ENCODE data around the gene CCL4. TPM values are rescaled to one million over a fixed set of nuclear protein-coding genes. Genes with fewer than 3 reads are reported as not detected.

Gene CCL4
- total RNA-seq, 1 donor, result 0.36 TPM

- TF ChIP-seq, protein P1, sequence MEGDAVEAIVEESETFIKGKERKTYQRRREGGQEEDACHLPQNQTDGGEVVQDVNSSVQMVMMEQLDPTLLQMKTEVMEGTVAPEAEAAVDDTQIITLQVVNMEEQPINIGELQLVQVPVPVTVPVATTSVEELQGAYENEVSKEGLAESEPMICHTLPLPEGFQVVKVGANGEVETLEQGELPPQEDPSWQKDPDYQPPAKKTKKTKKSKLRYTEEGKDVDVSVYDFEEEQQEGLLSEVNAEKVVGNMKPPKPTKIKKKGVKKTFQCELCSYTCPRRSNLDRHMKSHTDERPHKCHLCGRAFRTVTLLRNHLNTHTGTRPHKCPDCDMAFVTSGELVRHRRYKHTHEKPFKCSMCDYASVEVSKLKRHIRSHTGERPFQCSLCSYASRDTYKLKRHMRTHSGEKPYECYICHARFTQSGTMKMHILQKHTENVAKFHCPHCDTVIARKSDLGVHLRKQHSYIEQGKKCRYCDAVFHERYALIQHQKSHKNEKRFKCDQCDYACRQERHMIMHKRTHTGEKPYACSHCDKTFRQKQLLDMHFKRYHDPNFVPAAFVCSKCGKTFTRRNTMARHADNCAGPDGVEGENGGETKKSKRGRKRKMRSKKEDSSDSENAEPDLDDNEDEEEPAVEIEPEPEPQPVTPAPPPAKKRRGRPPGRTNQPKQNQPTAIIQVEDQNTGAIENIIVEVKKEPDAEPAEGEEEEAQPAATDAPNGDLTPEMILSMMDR (IDR thresholded peaks at IDR 0.05; ENCODE audit: extremely low read depth, low read depth, low read length), result no peak
- no peak for DNase-seq (ENCODE audit: insufficient read length, low spot score, missing footprints)
- Histone ChIP-seq H3K36me3 (ENCODE audit: insufficient read depth, low read length) (no peaks in the 10 kb centered on the region), H3K9me3 (ENCODE audit: low read depth, low read length) (no peaks in the 10 kb centered on the region), H2AFZ (ENCODE audit: low read length) (no peak overlapping the region), H3K4me1 (ENCODE audit: insufficient read depth, low read length) (no peaks in the 10 kb centered on the region), H3K79me2 (ENCODE audit: insufficient read depth, low read length) (no peaks in the 10 kb centered on the region), H3K27ac (ENCODE audit: low read depth, low read length) (no peak overlapping the region), H3K4me3 (ENCODE audit: insufficient read depth, low read length) (no peak overlapping the region), H3K27me3 (ENCODE audit: insufficient read depth, low read length) (no peaks in the 10 kb centered on the region), H3K4me2 (ENCODE audit: insufficient read depth, low read length) (no peak overlapping the region), H4K20me1 (ENCODE audit: insufficient read depth, low read length) (no peaks in the 10 kb centered on the region)
Observed at GRCh38 chr17:36059406-36059805, 44.2 kb upstream of the CCL4 start.

- Histone ChIP-seq H3K79me2 (ENCODE audit: insufficient read depth, low read length) (no peaks in the 10 kb centered on the region), H3K27ac (ENCODE audit: low read depth, low read length) (no peak overlapping the region), H3K4me2 (ENCODE audit: insufficient read depth, low read length) (no peak overlapping the region), H3K9me3 (ENCODE audit: low read depth, low read length) (no peaks in the 10 kb centered on the region), H3K27me3 (ENCODE audit: insufficient read depth, low read length) (no peaks in the 10 kb centered on the region), H3K4me1 (ENCODE audit: insufficient read depth, low read length) (no peaks in the 10 kb centered on the region), H2AFZ (ENCODE audit: low read length) (no peak overlapping the region), H3K4me3 (ENCODE audit: insufficient read depth, low read length) (no peak overlapping the region), H4K20me1 (ENCODE audit: insufficient read depth, low read length) (no peaks in the 10 kb centered on the region), H3K36me3 (ENCODE audit: insufficient read depth, low read length) (no peaks in the 10 kb centered on the region)
- DNase-seq (ENCODE audit: insufficient read length, low spot score, missing footprints), result no peak
- TF ChIP-seq, protein P1 (IDR thresholded peaks at IDR 0.05; ENCODE audit: extremely low read depth, low read depth, low read length), result no peak
Observed at GRCh38 chr17:36060816-36061215, 42.8 kb upstream of the CCL4 start.

- Histone ChIP-seq H3K79me2 (ENCODE audit: insufficient read depth, low read length) (no peaks in the 10 kb centered on the region), H3K4me3 (ENCODE audit: insufficient read depth, low read length) (no peak within 1 kb of the TSS), H3K27ac (ENCODE audit: low read depth, low read length) (no peak within 1 kb of the TSS), H3K9me3 (ENCODE audit: low read depth, low read length) (no peaks in the 10 kb centered on the region), H3K36me3 (ENCODE audit: insufficient read depth, low read length) (no peaks in the 10 kb centered on the region), H2AFZ (ENCODE audit: low read length) (no peak within 1 kb of the TSS), H3K4me2 (ENCODE audit: insufficient read depth, low read length) (no peak within 1 kb of the TSS), H3K27me3 (ENCODE audit: insufficient read depth, low read length) (no peaks in the 10 kb centered on the region), H3K4me1 (ENCODE audit: insufficient read depth, low read length) (no peaks in the 10 kb centered on the region), H4K20me1 (ENCODE audit: insufficient read depth, low read length) (no peaks in the 10 kb centered on the region)
- TF ChIP-seq, protein P1 (IDR thresholded peaks at IDR 0.05; ENCODE audit: extremely low read depth, low read depth, low read length), result no peak
- DNase-seq (ENCODE audit: insufficient read length, low spot score, missing footprints), result no peak
Observed at GRCh38 chr17:36063786-36064541, 39.7 kb upstream of the CCL4 start, which contains the start of gene CCL18. Gene CCL18, plus strand, starts transcription at chr17:36064272. Its CDS starts 71 bp downstream, at chr17:36064343.

DNA sequence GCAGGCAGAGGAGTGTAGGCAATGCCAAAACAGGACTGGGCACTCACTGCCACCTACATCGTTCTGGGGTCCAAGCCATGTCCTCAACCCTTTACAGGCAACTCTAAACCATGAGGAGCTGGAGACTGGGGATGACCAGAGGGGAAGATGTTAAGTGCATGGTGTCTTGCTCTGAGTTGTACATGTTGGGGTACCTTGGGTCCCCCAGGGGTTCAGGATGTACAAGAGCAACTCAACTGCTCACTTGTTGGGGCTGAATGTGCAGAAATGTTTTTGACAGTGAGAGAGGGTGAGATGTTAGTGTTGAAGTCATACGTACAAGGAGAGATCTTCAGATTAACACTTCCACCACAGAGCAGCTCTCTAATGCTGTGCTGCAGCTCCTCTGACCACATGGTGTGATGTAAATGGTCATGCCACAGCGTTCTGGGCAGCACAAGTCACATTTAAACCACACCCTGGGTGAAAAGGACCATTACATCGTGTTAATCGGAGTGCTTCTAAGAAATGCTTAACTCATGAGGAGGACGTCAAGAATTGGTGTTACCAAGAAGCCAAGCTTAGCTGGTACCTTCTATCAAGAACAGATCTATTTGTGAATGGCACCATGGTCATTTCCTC is 37.2 kb upstream of the CCL4 start:
- no peak overlapping the region for H2AFZ ChIP-seq (ENCODE audit: low read length)
- TF ChIP-seq, protein P1 (IDR thresholded peaks at IDR 0.05; ENCODE audit: extremely low read depth, low read depth, low read length), result no peak
- DNase-seq (ENCODE audit: insufficient read length, low spot score, missing footprints), result no peak
- H3K36me3 ChIP-seq (ENCODE audit: insufficient read depth, low read length), result no peaks in the 10 kb centered on the region
- H3K27ac ChIP-seq (ENCODE audit: low read depth, low read length), result no peak overlapping the region
- no peaks in the 10 kb centered on the region for H3K4me1 ChIP-seq (ENCODE audit: insufficient read depth, low read length)
- H3K27me3 ChIP-seq (ENCODE audit: insufficient read depth, low read length), result no peaks in the 10 kb centered on the region
- H4K20me1 ChIP-seq (ENCODE audit: insufficient read depth, low read length), result no peaks in the 10 kb centered on the region
- no peak overlapping the region for H3K4me3 ChIP-seq (ENCODE audit: insufficient read depth, low read length)
- no peak overlapping the region for H3K4me2 ChIP-seq (ENCODE audit: insufficient read depth, low read length)
- H3K79me2 ChIP-seq (ENCODE audit: insufficient read depth, low read length), result no peaks in the 10 kb centered on the region
- no peaks in the 10 kb centered on the region for H3K9me3 ChIP-seq (ENCODE audit: low read depth, low read length)

All from osteoblast (primary cell).